ENCODE results near the gene POLQ. TPM values are rescaled to one million over a fixed set of nuclear protein-coding genes. Genes with fewer than 3 reads are reported as not detected.

The POLQ gene
- total and polyA plus RNA-seq, 2 of the 8 experiments (the other 6 are each of a cell fraction or from before 2014, with no cell fraction given) = 3.6 to 15.3 TPM

GRCh38 chr3:121567649-121568048, 21.9 kb upstream of the POLQ start, which contains the start of gene ARGFX:
Gene ARGFX (plus strand): TSS chr3:121567949. CDS start chr3:121570714, 2,765 bp downstream.
- FAIRE-seq (no peak), DNase-seq (ENCODE audit: low read depth in 1 of 2, low spot score in 2 of 2) (no peak)
- ChIA-PET CTCF (ENCODE audit: partially characterized antibody) (interaction anchor here (1.0 kb wide), 1 partner anchor 17 kb away, joined by 3 read pairs; no protein-coding TSS in a partner anchor), POLR2A (ENCODE audit: partially characterized antibody) (no interaction called here)
- H3K27me3 ChIP-seq (replicated peaks in 1 of 4; ENCODE audit: control insufficient read depth in 3 of 4, extremely low read depth in 1 of 4, insufficient read depth in 3 of 4, low read length in 3 of 4) = no peaks in the 10 kb centered on the region
- no peak within 1 kb of the TSS for H2BK20ac ChIP-seq (ENCODE audit: low read length)
- no peak within 1 kb of the TSS for H3K56ac ChIP-seq (replicated peaks; ENCODE audit: insufficient read length, low read depth, low read length)
- no peak within 1 kb of the TSS for H2AK5ac ChIP-seq (ENCODE audit: low read depth, low read length)
- TF ChIP-seq RXRA (IDR thresholded peaks at IDR 0.05; ENCODE audit: insufficient read depth, low read depth, low read length) = no peak
- no peak for TF ChIP-seq SP2 (IDR thresholded peaks at IDR 0.05; ENCODE audit: low read length)
- no peak for TF ChIP-seq GTF2F1 (IDR thresholded peaks at IDR 0.05; ENCODE audit: borderline replicate concordance, low read depth, low read length)
- no peak for TF ChIP-seq CHD1 (IDR thresholded peaks at IDR 0.05; ENCODE audit: low read depth, low read length)
- no peak for TF ChIP-seq EP300 (IDR thresholded peaks at IDR 0.05; ENCODE audit: borderline replicate concordance in 1 of 2, low read depth in 2 of 2, low read length in 2 of 2)
- no peak for TF ChIP-seq SP1 (IDR thresholded peaks at IDR 0.05; ENCODE audit: low read depth, low read length)
- no peak for TF ChIP-seq CTBP2 (IDR thresholded peaks at IDR 0.05; ENCODE audit: borderline replicate concordance, insufficient read depth, insufficient read length, low read length)
- no peak for TF ChIP-seq HDAC6 (IDR thresholded peaks at IDR 0.05; ENCODE audit: low read depth, low read length)
- TF ChIP-seq TAF7 (optimal IDR thresholded peaks at IDR 0.05; ENCODE audit: borderline replicate concordance, low read depth, low read length) = no peak
- TF ChIP-seq TBP (IDR thresholded peaks at IDR 0.05; ENCODE audit: low read depth, low read length) = no peak
- TF ChIP-seq TCF12 (IDR thresholded peaks at IDR 0.05; ENCODE audit: low read depth, low read length) = no peak
- no peak for TF ChIP-seq JUND (IDR thresholded peaks at IDR 0.05; ENCODE audit: low read length)
- H3K14ac ChIP-seq (ENCODE audit: insufficient read length) = no peak within 1 kb of the TSS
- H3K18ac ChIP-seq (ENCODE audit: extremely low read depth, low read length) = no peak within 1 kb of the TSS
- H2AFZ ChIP-seq (ENCODE audit: low read length) = 0 out of 2 replicates have a peak within 1 kb of the TSS, but pooled peaks have one; percentile 10
- H3K23ac ChIP-seq (ENCODE audit: insufficient read length) = no peak within 1 kb of the TSS
- 90% methylated on average over 5 of the region's 5 CpGs; no CpG with 5 or more reads in 1 of the 2 experiments for WGBS, 2 experiments (ENCODE audit: extremely low coverage in 1 of 2, insufficient coverage in 1 of 2, insufficient read length in 1 of 2, insufficient replicate concordance in 2 of 2, low coverage in 1 of 2, low lambda C conversion rate in 2 of 2, missing lambda C conversion rate in 1 of 2)
- H3K4me1 ChIP-seq (replicated peaks in 1 of 4; ENCODE audit: control insufficient read depth in 3 of 4, insufficient read depth in 4 of 4, low read length in 3 of 4) = peaks cover 0 to 6% (median 1%) of the 10 kb centered on the region in 4 experiments; a peak in 3 of 7 replicates
- H3K9ac ChIP-seq (replicated peaks in 1 of 4; ENCODE audit: extremely low read depth in 1 of 4, low read depth in 3 of 4, low read length in 3 of 4) = no peak within 1 kb of the TSS
- H3K4me3 ChIP-seq (ENCODE audit: extremely low read depth in 1 of 4, insufficient read depth in 2 of 4, low read depth in 3 of 4, low read length in 4 of 4) = no peak within 1 kb of the TSS
- H2BK15ac ChIP-seq (ENCODE audit: low read length) = no peak within 1 kb of the TSS
- H2BK5ac ChIP-seq (ENCODE audit: low read depth, low read length) = no peak within 1 kb of the TSS
- H4K20me1 ChIP-seq (replicated peaks in 1 of 2; ENCODE audit: control insufficient read depth in 1 of 2, insufficient read depth in 2 of 2, low read length in 2 of 2) = no peaks in the 10 kb centered on the region
- H2BK12ac ChIP-seq (ENCODE audit: low read depth, low read length) = no peak within 1 kb of the TSS
- no peak within 1 kb of the TSS for H2BK120ac ChIP-seq (replicated peaks; ENCODE audit: low read depth, low read length)
- H3K4me2 ChIP-seq (ENCODE audit: insufficient read depth in 1 of 2, low read depth in 2 of 2, low read length in 2 of 2) = no peak within 1 kb of the TSS
- H3K36me3 ChIP-seq (ENCODE audit: control insufficient read depth in 2 of 4, insufficient read depth in 4 of 4, low read length in 3 of 4) = no peaks in the 10 kb centered on the region
- H3K27ac ChIP-seq (ENCODE audit: low read depth, low read length) = no peak within 1 kb of the TSS
- H4K5ac ChIP-seq (ENCODE audit: insufficient read length, low read depth, low read length) = no peak within 1 kb of the TSS
- H3K9me3 ChIP-seq (ENCODE audit: insufficient read depth in 2 of 2, low read depth in 1 of 2, low read length in 1 of 2) = no peaks in the 10 kb centered on the region
- no peak within 1 kb of the TSS for H3K4ac ChIP-seq (replicated peaks; ENCODE audit: insufficient read length, low read depth, low read length)
- H4K91ac ChIP-seq (replicated peaks; ENCODE audit: insufficient read length, low read length) = no peak within 1 kb of the TSS
- no peaks in the 10 kb centered on the region for H3K23me2 ChIP-seq (ENCODE audit: low read depth, low read length)
- no peaks in the 10 kb centered on the region for H3K79me1 ChIP-seq (ENCODE audit: low read depth, low read length)
- H4K8ac ChIP-seq (ENCODE audit: extremely low read depth, insufficient read depth, low read length) = no peak within 1 kb of the TSS
- H3K79me2 ChIP-seq (ENCODE audit: control insufficient read depth in 1 of 2, insufficient read depth in 2 of 2, low read length in 2 of 2) = no peaks in the 10 kb centered on the region
